NK-92 (cell line): Measurements from ENCODE around the gene PTPRM.

Source experiments
- DNase-seq: peaks from one replicate; lab custom pipeline; 2025; ENCODE audit not compliant: unreplicated experiment; lab: John Stamatoyannopoulos, UW

PTPRM gene

GRCh38 chr18:8140841-8141501 lies 573.9 kb downstream of the PTPRM start:
- no peak for DNase-seq

GRCh38 chr18:8142131-8142711 lies 575.1 kb downstream of the PTPRM start:
- DNase-seq: no peak

- no peak for DNase-seq
Measured at GRCh38 chr18:8142932-8143331, 575.8 kb downstream of the PTPRM start.

- no peak for DNase-seq
Measured at GRCh38 chr18:8151181-8151580, 584.1 kb downstream of the PTPRM start.

- no peak for DNase-seq
Measured at GRCh38 chr18:8153887-8154583, 586.9 kb downstream of the PTPRM start.

- DNase-seq: no peak
Measured at GRCh38 chr18:8162802-8163201, 595.7 kb downstream of the PTPRM start.

GRCh38 chr18:8163286-8163959 lies 596.3 kb downstream of the PTPRM start:
- DNase-seq: no peak

- no peak for DNase-seq
Measured at GRCh38 chr18:8165095-8165494, 598.0 kb downstream of the PTPRM start.

GRCh38 chr18:8167026-8167425 lies 599.9 kb downstream of the PTPRM start:
- DNase-seq: no peak

GRCh38 chr18:8167673-8168072 lies 600.6 kb downstream of the PTPRM start:
- no peak for DNase-seq

GRCh38 chr18:8169722-8170121 lies 602.6 kb downstream of the PTPRM start:
- no peak for DNase-seq

- no peak for DNase-seq
Measured at GRCh38 chr18:8174771-8175170, 607.7 kb downstream of the PTPRM start.

- DNase-seq: no peak
Measured at GRCh38 chr18:8175501-8176061, 608.5 kb downstream of the PTPRM start.

- no peak for DNase-seq
Measured at GRCh38 chr18:8176109-8176508, 609.0 kb downstream of the PTPRM start.

GRCh38 chr18:8176554-8176953 lies 609.4 kb downstream of the PTPRM start:
- DNase-seq: no peak

- no peak for DNase-seq
Measured at GRCh38 chr18:8177330-8178016, 610.4 kb downstream of the PTPRM start.

GRCh38 chr18:8186413-8186812 lies 619.3 kb downstream of the PTPRM start:
- DNase-seq: no peak

- no peak for DNase-seq
Measured at GRCh38 chr18:8188184-8188583, 621.1 kb downstream of the PTPRM start.

- no peak for DNase-seq
Measured at GRCh38 chr18:8190980-8191379, 623.9 kb downstream of the PTPRM start.

GRCh38 chr18:8194431-8194830 lies 627.3 kb downstream of the PTPRM start:
- no peak for DNase-seq

GRCh38 chr18:8196238-8196637 lies 629.1 kb downstream of the PTPRM start:
- DNase-seq: no peak
